Endothelial cell of umbilical vein (primary cell): ENCODE data around the gene PSTPIP1. TPM values are rescaled to one million over a fixed set of nuclear protein-coding genes. Genes with fewer than 3 reads are reported as not detected.

ENCODE experiments used
- BruUV-seq: library from RNA; stranded (reverse); fragments of 400-500 nt; replicated peaks from 2 replicates; lab custom pipeline; 2021; lab: Mats Ljungman, UMichigan
- CTCF ChIA-PET: fragments of 300-600, 350-600 bp; sonication (Branson Sonifier 250); formaldehyde crosslinking; loops from one replicate; lab custom pipeline; 2021; ENCODE audit warnings: antibody characterized with exemption, inconsistent platforms; lab: Charles Lee
- POLR2A ChIA-PET: fragments of 300-600, 350-600 bp; sonication (Branson Sonifier 250); formaldehyde crosslinking; loops from one replicate; lab custom pipeline; 2021; ENCODE audit warnings: antibody characterized with exemption, inconsistent platforms; lab: Charles Lee
- DNase-seq: peaks from one replicate; pipeline ENCODE4 v3.0.0-alpha.2; 2011; ENCODE audit warnings: low read depth, low spot score
- FAIRE-seq: peaks from 2 replicates; lab custom pipeline; 2011; peaks lifted over from hg19 to GRCh38; lab: Jason Lieb, UNC
- H2AFZ ChIP-seq: 2 replicates; pipeline ENCODE4 v1.6.0; 2012; ENCODE audit warnings: low read depth, low read length, control low read depth, inconsistent platforms
- H3K27ac ChIP-seq: 2 replicates; pipeline ENCODE4 v1.5.1; 2011; ENCODE audit warnings: low read depth, mild to moderate bottlenecking, control low read depth, low read length, moderate library complexity; ENCODE audit not compliant: insufficient read depth
- H3K27me3 ChIP-seq, 2 experiments: 2 replicates each; pipeline versions ENCODE4 v1.6.0 to v1.6.1; 2011; ENCODE audit warnings: low read length in 2 of 2, mixed read lengths in 1 of 2; ENCODE audit not compliant: control insufficient read depth in 2 of 2, insufficient read depth in 2 of 2
- H3K36me3 ChIP-seq, 2 experiments: 2 replicates in 1 of 2; 3 replicates in 1 of 2; pipeline ENCODE4 v1.5.1; 2011; ENCODE audit warnings: low read length in 2 of 2, mild to moderate bottlenecking in 1 of 2, moderate library complexity in 1 of 2; ENCODE audit not compliant: control insufficient read depth in 2 of 2, insufficient read depth in 2 of 2; ENCODE audit errors: extremely low read depth in 1 of 2
- H3K4me1 ChIP-seq: 3 replicates; pipeline ENCODE4 v1.5.1; 2011; ENCODE audit warnings: mild to moderate bottlenecking, low read length; ENCODE audit not compliant: control insufficient read depth, insufficient read depth; ENCODE audit errors: extremely low read depth
- H3K4me2 ChIP-seq: 2 replicates; pipeline ENCODE4 v1.6.1; 2011; ENCODE audit warnings: low read length, control low read depth, mixed read lengths; ENCODE audit not compliant: insufficient read depth
- H3K4me3 ChIP-seq, 3 experiments: fragments of 200-600 bp in 1 of 3; sonication (generic), shearing (Covaris generic) in 1 of 3; replicated peaks in 1 of 3; 2 replicates each; pipeline ENCODE4 v1.5.1; 2011 to 2016; ENCODE audit warnings: control low read depth in 3 of 3, low read length in 3 of 3, mild to moderate bottlenecking in 2 of 3, inconsistent platforms in 1 of 3, low read depth in 1 of 3, moderate library complexity in 1 of 3; ENCODE audit not compliant: insufficient read depth in 1 of 3
- H3K79me2 ChIP-seq: 2 replicates; pipeline ENCODE4 v1.6.0; 2012; ENCODE audit warnings: low read length, inconsistent platforms; ENCODE audit not compliant: control insufficient read depth, insufficient read depth
- H3K9ac ChIP-seq: replicated peaks from 2 replicates; pipeline ENCODE3; 2011; ENCODE audit warnings: low read length, control low read depth; ENCODE audit not compliant: insufficient read depth; ENCODE audit errors: extremely low read depth
- H3K9me1 ChIP-seq: replicated peaks from 3 replicates; pipeline ENCODE4 v1.6.0; 2011; ENCODE audit warnings: mild to moderate bottlenecking, low read length; ENCODE audit not compliant: control insufficient read depth, insufficient read depth; ENCODE audit errors: extremely low read depth
- H3K9me3 ChIP-seq: replicated peaks from 2 replicates; pipeline ENCODE4 v1.5.1; 2012; ENCODE audit warnings: low read length, inconsistent platforms; ENCODE audit not compliant: control insufficient read depth, insufficient read depth
- H4K20me1 ChIP-seq: replicated peaks from 2 replicates; pipeline ENCODE3; 2011; ENCODE audit warnings: mild to moderate bottlenecking, low read length; ENCODE audit not compliant: control insufficient read depth, insufficient read depth; ENCODE audit errors: extremely low read depth
- CTCF ChIP-seq, 2 donors: IDR thresholded peaks; 1 replicate in 1 of 2; 2 replicates in 1 of 2; pipeline ENCODE4 v1.5.1; 2011; ENCODE audit warnings: low read length in 2 of 2, mild to moderate bottlenecking in 2 of 2, moderate library complexity in 2 of 2, control low read depth in 1 of 2, inconsistent platforms in 1 of 2, low read depth in 1 of 2; ENCODE audit not compliant: insufficient read depth in 1 of 2; ENCODE audit errors: extremely low read depth in 1 of 2
- EZH2 ChIP-seq: IDR thresholded peaks from 2 replicates; pipeline ENCODE4 v1.6.1; 2012; ENCODE audit warnings: borderline replicate concordance, low read depth, mild to moderate bottlenecking, moderate library complexity, low read length, inconsistent platforms; ENCODE audit not compliant: severe bottlenecking
- FOS ChIP-seq: IDR thresholded peaks from 2 replicates; pipeline ENCODE4 v1.6.1; 2011; ENCODE audit warnings: mild to moderate bottlenecking, low read length, moderate library complexity, borderline replicate concordance; ENCODE audit not compliant: insufficient read depth
- GATA2 ChIP-seq: IDR thresholded peaks from 2 replicates; pipeline ENCODE4 v1.7.0; 2011; ENCODE audit warnings: low read depth, mild to moderate bottlenecking, moderate library complexity, mixed read lengths, low read length; ENCODE audit not compliant: insufficient read length, insufficient read depth
- JUN ChIP-seq: IDR thresholded peaks from 2 replicates; pipeline ENCODE4 v1.6.1; 2011; ENCODE audit warnings: borderline replicate concordance, low read depth; ENCODE audit not compliant: insufficient read length, insufficient read depth
- MYC ChIP-seq: IDR thresholded peaks from one replicate; pipeline ENCODE4 v1.6.1; 2011; ENCODE audit warnings: mild to moderate bottlenecking, low read depth, low read length
- POLR2A ChIP-seq: IDR thresholded peaks from 2 replicates; pipeline ENCODE4 v1.6.1; 2012; ENCODE audit warnings: low read depth, mild to moderate bottlenecking, control low read depth, low read length
- POLR2AphosphoS5 ChIP-seq: IDR thresholded peaks from 2 replicates; pipeline ENCODE4 v1.6.1; 2012; ENCODE audit warnings: low read depth, mild to moderate bottlenecking, control low read depth, low read length, moderate library complexity; ENCODE audit not compliant: insufficient read depth
- dilution Hi-C: fragments of 300-500 bp; cut with MboI; formaldehyde crosslinking; loops from one replicate; pipeline ENCODE4 v1.15.0; 2019; ENCODE audit warnings: low sequenced_read_pairs; ENCODE audit not compliant: extremely low pct_ligation_motif_present
- intact Hi-C: fragments of 100-400 bp; cut with micrococcal nuclease; formaldehyde crosslinking; loops from one replicate; pipeline ENCODE4 v1.10.0; 2022
- polyA plus RNA-seq, 4 experiments: library from polyadenylated mRNA; depleted of rRNA in 3 of 4; stranded (reverse) in 3 of 4; unstranded in 1 of 4; fragments of >200 nt; gene quantifications; 2 replicates each; pipeline versions ENCODE4 v1.2.1 to v1.2.3, GENCODE V29; 2011 to 2012; ENCODE audit warnings: missing spikeins in 1 of 4
- total RNA-seq: library from RNA; stranded (reverse); gene quantifications from 2 replicates; pipeline ENCODE4 v1.2.3, GENCODE V29; 2021
- TF ChIP-seq, protein P1 (sequence below): IDR thresholded peaks from 2 replicates; pipeline ENCODE4 v1.6.1; 2011; ENCODE audit not compliant: insufficient read depth, insufficient read length

PSTPIP1 gene
- total and polyA plus RNA-seq, 2 donors (not counting 3 experiments of a cell fraction or from before 2014, with no cell fraction given), result not detected

DNA sequence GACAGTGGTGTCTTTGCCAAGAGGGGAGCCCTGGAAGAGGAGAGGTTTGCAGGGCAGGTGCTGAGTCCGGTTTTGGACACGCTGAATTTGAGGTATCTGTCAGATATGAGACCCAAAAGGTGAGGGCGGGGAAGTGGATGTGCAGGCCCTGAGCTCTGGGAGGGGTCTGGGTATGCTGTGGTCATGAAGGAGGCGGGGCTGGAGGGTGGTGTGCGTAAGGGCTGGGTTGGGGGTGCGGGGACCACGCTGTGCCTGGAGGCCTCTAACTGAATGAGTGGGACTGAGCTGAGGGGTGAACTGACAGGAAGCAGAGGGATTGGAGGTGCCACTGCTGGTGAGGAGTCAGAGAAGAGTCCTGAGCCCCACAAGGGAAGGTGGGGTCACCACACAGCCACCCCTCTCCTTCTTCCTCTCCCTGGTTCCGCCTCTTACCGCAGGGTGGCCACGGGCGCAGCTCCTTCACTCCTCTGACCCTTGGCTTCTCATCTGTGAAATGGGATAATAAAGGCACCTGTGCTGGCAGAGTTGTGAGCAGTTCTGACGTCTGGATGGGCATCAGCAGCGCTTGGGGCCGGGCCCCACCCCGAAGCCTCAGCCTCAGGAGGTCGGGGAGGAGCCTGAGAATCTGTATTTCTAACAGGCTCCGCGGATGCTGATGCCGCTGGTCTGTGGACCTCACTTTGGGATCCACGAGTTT lies 28.8 kb downstream of the PSTPIP1 start:
- Histone ChIP-seq H3K4me1 (peaks cover 11% of the 10 kb centered on the region), H3K27me3 (no peaks in the 10 kb centered on the region), H4K20me1 (no peaks in the 10 kb centered on the region), H3K9ac (no peak overlapping the region), H3K79me2 (no peaks in the 10 kb centered on the region), H3K9me3 (no peaks in the 10 kb centered on the region), H3K4me3 (no peak overlapping the region), H3K9me1 (no peaks in the 10 kb centered on the region), H3K4me2 (no peak overlapping the region), H2AFZ (no peak overlapping the region), H3K27ac (no peak overlapping the region), H3K36me3 (no peaks in the 10 kb centered on the region)
- no TSS peak for BruUV-seq
- intact Hi-C loops, result loop anchor here (1.0 to 5.0 kb wide), 7 partner anchors 50 to 831 kb away; no protein-coding TSS in a partner anchor
- ChIA-PET CTCF (interaction anchor here (0.6 to 4.3 kb wide), 19 partner anchors 8 to 797 kb away, joined by 3 to 45 read pairs (median 5); no protein-coding TSS in a partner anchor), POLR2A (no interaction called here)
- dilution Hi-C loops, result no loop called here
- FAIRE-seq, result no peak
- no peak for TF ChIP-seq CTCF (IDR thresholded peaks at IDR 0.05; ENCODE audit: extremely low read depth in 1 of 2, insufficient read depth in 1 of 2, low read depth in 1 of 2, low read length in 2 of 2)
- no peak for TF ChIP-seq MYC
- TF ChIP-seq POLR2A, result no peak
- TF ChIP-seq, protein P1, sequence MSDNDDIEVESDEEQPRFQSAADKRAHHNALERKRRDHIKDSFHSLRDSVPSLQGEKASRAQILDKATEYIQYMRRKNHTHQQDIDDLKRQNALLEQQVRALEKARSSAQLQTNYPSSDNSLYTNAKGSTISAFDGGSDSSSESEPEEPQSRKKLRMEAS, result no peak
- no peak for TF ChIP-seq GATA2
- TF ChIP-seq EZH2, result no peak
- TF ChIP-seq POLR2AphosphoS5, result no peak
- TF ChIP-seq FOS, result no peak
- no peak for TF ChIP-seq JUN
- DNase-seq, result no peak
